Hematopoietic multipotent progenitor cell treated with erythropoietin and hydrocortisone succinate and interleukin-3 and kit ligand, for 6 days (in vitro differentiated cells): ENCODE data around the gene CHPF.

ENCODE experiments used
- DNase-seq: peaks from one replicate; pipeline ENCODE4 v3.0.0-alpha.2; 2015

Gene CHPF

GRCh38 chr2:219551441-219552381 is 8.1 kb upstream of the CHPF start:
- DNase-seq: peak; percentile 39

- DNase-seq: no peak
Observed at GRCh38 chr2:219549619-219550018, 6.0 kb upstream of the CHPF start.

DNA sequence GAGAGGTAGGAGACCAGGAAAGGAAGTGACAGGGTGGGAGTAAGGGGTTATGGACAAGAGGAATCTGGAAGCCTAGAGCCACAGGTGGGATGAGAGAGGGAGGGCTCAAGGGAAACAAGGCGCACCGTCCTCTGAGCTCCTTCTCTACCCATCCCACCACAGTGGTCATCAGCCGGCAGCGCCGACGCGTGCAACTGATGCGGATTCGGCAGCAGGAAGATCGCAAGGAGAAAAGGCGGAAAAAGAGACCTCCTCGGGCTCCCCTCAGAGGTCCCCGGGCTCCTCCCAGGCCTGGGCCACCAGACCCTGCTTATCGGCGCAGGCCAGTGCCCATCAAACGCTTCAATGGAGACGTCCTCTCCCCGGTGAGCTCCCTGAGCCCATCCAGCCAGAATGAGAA is 5.4 kb upstream of the CHPF start:
- no peak for DNase-seq

GRCh38 chr2:219547621-219548020 is 4.0 kb upstream of the CHPF start:
- DNase-seq: no peak

DNA sequence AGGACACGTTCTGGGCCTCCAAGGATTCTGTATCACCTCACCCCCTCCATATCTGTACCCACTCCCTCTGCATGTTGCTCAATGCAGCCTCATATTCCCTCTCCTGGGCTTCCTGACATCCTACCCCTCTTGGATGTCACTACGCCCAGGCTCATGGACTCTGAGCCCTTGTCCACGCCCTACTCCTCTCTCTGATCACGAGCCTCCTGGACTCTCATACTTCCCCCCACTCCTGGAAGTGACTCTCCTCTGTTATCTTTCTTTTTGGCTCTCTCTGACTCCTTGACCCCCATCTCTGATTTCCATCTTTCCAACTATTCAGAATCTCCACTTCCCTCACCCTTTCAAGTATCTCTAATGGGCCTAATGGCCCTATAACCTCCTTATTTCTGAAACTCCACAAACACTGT is 2.3 kb upstream of the CHPF start:
- no peak for DNase-seq

- no peak for DNase-seq
Observed at GRCh38 chr2:219545295-219545942, 1.8 kb upstream of the CHPF start.

- no peak for DNase-seq
Observed at GRCh38 chr2:219544567-219544966, 958 bp upstream of the CHPF start.

- peak; percentile 27 for DNase-seq
Observed at GRCh38 chr2:219542931-219543595, 546 bp downstream of the CHPF start.

DNA sequence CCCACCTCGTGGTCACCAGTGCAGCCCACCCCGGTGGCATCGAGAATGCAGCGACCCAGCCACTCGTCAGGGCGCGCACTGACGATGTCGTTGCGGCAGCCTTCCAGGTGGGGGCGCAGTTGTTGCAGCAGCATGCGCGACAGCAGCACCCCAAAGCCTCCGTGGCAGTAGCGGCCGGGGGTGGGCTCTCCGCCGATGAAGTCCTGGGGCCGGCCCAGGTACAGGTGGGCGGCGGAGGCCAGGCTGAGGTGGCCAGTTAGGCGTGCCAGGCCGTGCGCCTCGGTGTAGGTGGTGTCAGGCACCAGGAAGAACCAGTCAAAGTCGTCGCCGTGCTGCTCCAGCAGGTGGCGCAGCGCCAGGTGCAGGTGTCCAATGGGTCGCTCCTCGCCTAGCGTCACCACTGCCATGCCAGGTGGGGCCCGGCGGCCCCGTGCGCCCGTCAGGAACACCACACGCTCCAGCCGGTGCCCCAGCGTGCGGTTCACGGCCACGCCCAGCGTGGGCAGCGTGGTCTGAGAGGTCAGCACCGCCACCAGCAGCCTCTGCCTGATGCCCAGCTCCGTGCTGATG is 1.9 kb downstream of the CHPF start:
- DNase-seq: peak; percentile 83

- no peak for DNase-seq
Observed at GRCh38 chr2:219540784-219541504, 2.7 kb downstream of the CHPF start.

DNA sequence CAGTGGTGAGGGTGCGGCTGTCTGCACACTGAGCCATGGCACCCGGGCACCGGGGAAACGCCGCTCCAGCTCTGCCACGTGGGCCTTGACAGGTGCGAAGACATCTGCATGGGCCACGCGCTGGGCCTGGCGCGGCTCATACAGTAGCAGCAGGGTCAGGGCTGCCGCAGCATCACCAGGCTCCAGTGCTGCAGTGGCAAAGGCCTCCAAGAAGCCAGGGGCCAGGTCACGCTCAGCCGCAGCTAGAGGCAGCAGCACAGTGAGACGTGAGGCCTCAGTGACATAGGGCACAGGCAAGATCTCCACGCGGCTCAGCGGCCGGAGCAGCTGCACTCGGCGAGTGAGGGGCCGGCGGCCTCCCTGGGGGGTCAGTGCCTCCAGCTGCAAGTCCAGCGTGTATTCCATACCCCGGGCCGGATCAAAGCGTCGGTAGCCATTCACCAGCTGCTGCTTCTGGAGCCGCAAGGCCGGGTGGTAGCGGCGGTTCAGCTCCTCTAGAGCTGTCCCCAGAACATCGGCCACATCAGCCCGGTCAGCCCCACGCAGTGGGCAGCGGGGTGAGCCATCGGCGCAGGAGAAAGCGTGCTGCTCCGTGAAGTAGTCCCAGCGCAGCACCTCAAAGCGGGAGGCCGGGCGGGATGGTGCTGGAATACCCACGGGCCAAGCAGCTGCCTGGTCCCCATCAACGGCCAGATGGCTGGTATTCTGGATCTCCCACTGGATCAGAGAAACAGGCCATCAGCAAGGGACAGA is 3.5 kb downstream of the CHPF start:
- no peak for DNase-seq

DNA sequence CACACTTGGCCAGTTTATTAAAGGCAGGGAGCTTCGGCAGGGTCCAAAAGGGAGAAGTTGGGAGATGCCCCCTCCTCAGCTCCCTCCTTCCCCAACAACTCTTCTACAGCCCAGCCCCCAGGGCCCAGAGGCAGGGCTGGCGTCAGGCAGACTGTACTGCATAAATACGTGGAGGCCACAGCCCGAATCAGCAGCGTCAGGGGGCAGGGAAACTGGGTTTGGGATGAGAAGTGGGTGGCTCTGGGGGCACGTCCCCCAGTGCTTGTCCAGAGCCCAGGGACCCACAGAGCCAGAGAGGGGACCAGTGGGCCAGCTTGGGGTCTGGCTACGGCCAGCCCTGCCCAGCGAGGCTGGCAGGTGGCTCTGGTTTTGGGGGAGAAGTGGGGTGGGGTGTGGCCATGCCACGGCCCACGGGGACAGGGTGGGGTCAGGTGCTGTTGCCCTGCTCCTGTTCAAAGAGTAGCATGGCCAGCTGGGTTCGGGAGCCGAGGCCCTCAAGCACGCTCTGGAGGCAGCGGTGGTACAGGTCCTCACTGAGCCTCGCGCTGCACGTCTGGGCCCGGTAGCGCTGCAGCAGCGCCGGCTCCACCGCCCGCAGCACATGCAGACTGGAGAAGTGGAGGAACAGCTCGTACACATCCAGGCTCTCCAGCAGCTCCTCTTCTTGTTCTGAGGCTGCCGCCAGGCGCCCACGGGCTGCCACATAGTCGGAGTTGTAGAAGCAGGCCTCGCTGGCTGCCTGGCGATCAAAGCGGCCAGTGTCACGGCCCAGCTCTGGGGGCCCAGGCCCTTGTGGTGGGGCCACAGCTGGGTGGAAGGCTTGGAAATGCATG is 4.4 kb downstream of the CHPF start:
- no peak for DNase-seq

- no peak for DNase-seq
Observed at GRCh38 chr2:219538504-219538951, 5.1 kb downstream of the CHPF start.

GRCh38 chr2:219537657-219538488 is 5.7 kb downstream of the CHPF start:
- DNase-seq: no peak

- DNase-seq: no peak
Observed at GRCh38 chr2:219536967-219537366, 6.6 kb downstream of the CHPF start.

- DNase-seq: no peak
Observed at GRCh38 chr2:219536425-219536824, 7.2 kb downstream of the CHPF start.

- no peak for DNase-seq
Observed at GRCh38 chr2:219533930-219534661, 9.5 kb downstream of the CHPF start.

DNA sequence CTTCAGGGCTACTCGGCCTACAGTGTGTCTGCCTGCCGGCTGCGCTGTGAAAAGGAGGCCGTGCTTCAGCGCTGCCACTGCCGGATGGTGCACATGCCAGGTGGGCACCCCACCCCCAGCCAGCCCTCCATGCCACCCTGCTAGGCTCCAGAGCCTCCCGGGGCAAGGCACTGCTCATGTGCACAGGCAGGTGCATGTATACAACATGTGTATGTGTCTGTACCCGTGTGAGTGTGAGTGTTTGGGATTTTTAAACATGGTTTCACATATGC is 11.3 kb downstream of the CHPF start:
- DNase-seq: no peak

GRCh38 chr2:219531639-219532377 is 11.8 kb downstream of the CHPF start:
- DNase-seq: no peak
